CD4-positive, alpha-beta T cell treated with Interleukin-17A for 1 hour (primary cell): Measurements from ENCODE around the gene SKIDA1.
A peak's percentile ranks its signal among the peaks of the same experiment; 100 is the strongest.

Source experiments
- DNase-seq: peaks from one replicate; pipeline ENCODE4 v3.0.0-alpha.2; 2020

The SKIDA1 gene

GRCh38 chr10:21499701-21500577 lies 25.5 kb downstream of the SKIDA1 start:
- peak; percentile 16 for DNase-seq

- DNase-seq, result no peak
These were observed 26.5 kb downstream of the SKIDA1 start for GRCh38 chr10:21498986-21499385.

- DNase-seq, result no peak
These were observed 27.1 kb downstream of the SKIDA1 start for GRCh38 chr10:21498377-21498776.

- peak; percentile 25 for DNase-seq
These were observed 28.2 kb downstream of the SKIDA1 start for GRCh38 chr10:21497177-21497807.

- DNase-seq, result peak; percentile 56
These were observed 28.9 kb downstream of the SKIDA1 start for GRCh38 chr10:21496343-21497176.

- peak; percentile 87 for DNase-seq
These were observed 29.6 kb downstream of the SKIDA1 start for GRCh38 chr10:21495752-21496342.

- DNase-seq, result no peak
These were observed 30.3 kb downstream of the SKIDA1 start for GRCh38 chr10:21495002-21495751.

- DNase-seq, result no peak
These were observed 31.1 kb downstream of the SKIDA1 start for GRCh38 chr10:21494191-21495001.

- DNase-seq, result no peak
These were observed 31.7 kb downstream of the SKIDA1 start for GRCh38 chr10:21493784-21494183.

- DNase-seq, result no peak
These were observed 33.1 kb downstream of the SKIDA1 start for GRCh38 chr10:21492421-21492820.

- no peak for DNase-seq
These were observed 34.8 kb downstream of the SKIDA1 start for GRCh38 chr10:21490711-21491105.

GRCh38 chr10:21490028-21490710 lies 35.3 kb downstream of the SKIDA1 start:
- DNase-seq, result no peak

- no peak for DNase-seq
These were observed 36.5 kb downstream of the SKIDA1 start for GRCh38 chr10:21488957-21489446.

GRCh38 chr10:21488246-21488956 lies 37.1 kb downstream of the SKIDA1 start:
- DNase-seq, result no peak

- no peak for DNase-seq
These were observed 37.9 kb downstream of the SKIDA1 start for GRCh38 chr10:21487416-21488180.

- DNase-seq, result no peak
These were observed 42.7 kb downstream of the SKIDA1 start for GRCh38 chr10:21482821-21483220.

- no peak for DNase-seq
These were observed 44.1 kb downstream of the SKIDA1 start for GRCh38 chr10:21481407-21481806.

- no peak for DNase-seq
These were observed 45.7 kb downstream of the SKIDA1 start for GRCh38 chr10:21479570-21480315.
